Stimulated activated naive CD8-positive, alpha-beta T cell treated with anti-CD3 and anti-CD28 coated beads, Interleukin-15, amount 100 ng/mL, for 72 hours (primary cell): ENCODE results near the gene RUBCN.
A peak's percentile ranks its signal among the peaks of the same experiment; 100 is the strongest.

Source experiments
- ATAC-seq: fragments of 150-1000 bp; cut with Tn5 transposase; 2 replicates; pipeline ENCODE4 v1.10.0; 2021; ENCODE audit warnings: mild to moderate bottlenecking, moderate library complexity
- DNase-seq, 2 donors: peaks; one replicate each; pipeline ENCODE4 v3.0.0; 2021 to 2022
- H3K27ac Mint-ChIP-seq, 2 donors: one replicate each; pipeline ENCODE4 v1.8.0; 2022; ENCODE audit warnings: mild to moderate bottlenecking in 2 of 2, mixed read lengths in 2 of 2, moderate library complexity in 2 of 2
- H3K27me3 Mint-ChIP-seq: one replicate; pipeline ENCODE4 v1.8.0; 2022; ENCODE audit warnings: mixed read lengths
- H3K4me1 Mint-ChIP-seq: one replicate; pipeline ENCODE4 v1.8.0; 2022; ENCODE audit warnings: mild to moderate bottlenecking, mixed read lengths
- H3K4me3 Mint-ChIP-seq, 2 donors: one replicate each; pipeline ENCODE4 v1.8.0; 2022; ENCODE audit warnings: mild to moderate bottlenecking in 2 of 2, mixed read lengths in 2 of 2, moderate library complexity in 1 of 2
- H3K9me3 Mint-ChIP-seq, 2 donors: one replicate each; pipeline ENCODE4 v1.8.0; 2022; ENCODE audit warnings: mixed read lengths in 2 of 2

RUBCN gene

GRCh38 chr3:197736491-197737318, at the start of gene RUBCN:
RUBCN (minus strand) TSS chr3:197736904; CDS start chr3:197736719, 185 bp downstream.
- H3K4me1 Mint-ChIP-seq: peaks cover 48% of the 10 kb centered on the region
- no peaks in the 10 kb centered on the region for H3K27me3 Mint-ChIP-seq
- peak within 1 kb of the TSS; percentile 87 to 90 for H3K4me3 Mint-ChIP-seq
- H3K9me3 Mint-ChIP-seq: no peaks in the 10 kb centered on the region
- DNase-seq (peak; percentile 94 to 96), ATAC-seq (peak; percentile 97)
- peak within 1 kb of the TSS; percentile 95 for H3K27ac Mint-ChIP-seq

GRCh38 chr3:197784019-197784585, 47.4 kb upstream of the RUBCN start:
- H3K27me3 Mint-ChIP-seq: no peaks in the 10 kb centered on the region
- DNase-seq: no peak
- H3K9me3 Mint-ChIP-seq: no peaks in the 10 kb centered on the region
- H3K27ac Mint-ChIP-seq: no peak overlapping the region
- H3K4me3 Mint-ChIP-seq: no peak overlapping the region
- no peak for ATAC-seq
- H3K4me1 Mint-ChIP-seq: peaks cover 10% of the 10 kb centered on the region

GRCh38 chr3:197782230-197782629, 45.5 kb upstream of the RUBCN start:
- H3K27me3 Mint-ChIP-seq: no peaks in the 10 kb centered on the region
- no peak overlapping the region for H3K4me3 Mint-ChIP-seq
- H3K27ac Mint-ChIP-seq: peak overlapping the region in 1 of 2 donors; percentile 30
- H3K4me1 Mint-ChIP-seq: peaks cover 10% of the 10 kb centered on the region
- DNase-seq: no peak
- ATAC-seq: no peak
- no peaks in the 10 kb centered on the region for H3K9me3 Mint-ChIP-seq

GRCh38 chr3:197775317-197775716, 38.6 kb upstream of the RUBCN start:
- Mint-ChIP-seq H3K4me3 (no peak overlapping the region), H3K27ac (no peak overlapping the region), H3K27me3 (no peaks in the 10 kb centered on the region), H3K4me1 (no peaks in the 10 kb centered on the region), H3K9me3 (no peaks in the 10 kb centered on the region)
- DNase-seq (no peak), ATAC-seq (no peak)

DNA sequence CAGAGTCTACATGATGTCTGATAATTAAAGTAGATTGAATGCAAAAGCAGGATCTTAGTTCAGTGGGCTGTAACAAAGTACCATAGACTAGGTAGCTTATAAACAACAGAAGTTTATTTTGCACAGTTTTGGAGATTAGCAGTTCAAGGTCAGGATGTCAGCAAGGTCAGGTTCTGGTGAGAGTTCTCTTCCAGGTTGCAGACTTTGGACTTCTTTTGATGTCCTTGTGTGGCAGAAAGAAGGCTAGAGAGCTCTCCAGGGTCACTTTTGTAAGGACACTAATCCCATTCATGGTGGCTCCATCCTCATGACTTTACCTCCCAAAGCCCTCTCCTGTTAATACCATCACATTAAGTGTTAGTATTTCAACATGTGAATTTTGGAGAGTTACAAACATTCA, 25.1 kb upstream of the RUBCN start:
- Mint-ChIP-seq H3K27me3 (no peaks in the 10 kb centered on the region), H3K4me1 (no peaks in the 10 kb centered on the region), H3K9me3 (no peaks in the 10 kb centered on the region), H3K27ac (no peak overlapping the region), H3K4me3 (no peak overlapping the region)
- DNase-seq (no peak), ATAC-seq (no peak)

DNA sequence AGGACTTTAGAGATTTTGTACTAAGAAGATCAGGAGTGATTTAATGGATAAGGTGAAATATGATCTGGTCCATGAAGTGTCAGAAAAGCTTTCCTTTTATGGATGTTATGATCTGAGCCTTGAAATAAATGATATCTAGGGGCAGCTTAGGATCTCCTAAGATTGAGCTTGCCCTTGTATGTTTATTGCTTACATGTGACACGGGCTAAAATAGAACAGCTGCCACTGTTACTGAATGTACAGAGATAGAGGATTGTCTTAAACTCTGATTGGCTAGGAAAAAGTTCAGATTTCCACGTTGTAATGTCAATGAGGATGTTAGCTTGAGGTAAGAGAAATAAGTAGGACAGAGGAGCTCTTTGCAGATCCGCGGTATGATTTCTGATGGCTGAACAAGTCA, 21.8 kb upstream of the RUBCN start:
- Mint-ChIP-seq H3K27me3 (no peaks in the 10 kb centered on the region), H3K9me3 (no peaks in the 10 kb centered on the region), H3K4me3 (no peak overlapping the region), H3K27ac (no peak overlapping the region), H3K4me1 (peaks cover 25% of the 10 kb centered on the region)
- DNase-seq: no peak
- ATAC-seq: no peak

GRCh38 chr3:197756704-197757103, 20.0 kb upstream of the RUBCN start:
- H3K9me3 Mint-ChIP-seq: no peaks in the 10 kb centered on the region
- peaks cover 40% of the 10 kb centered on the region for H3K4me1 Mint-ChIP-seq
- ATAC-seq (no peak), DNase-seq (no peak)
- H3K27me3 Mint-ChIP-seq: no peaks in the 10 kb centered on the region
- H3K4me3 Mint-ChIP-seq: no peak overlapping the region
- H3K27ac Mint-ChIP-seq: no peak overlapping the region

- Mint-ChIP-seq H3K27me3 (no peaks in the 10 kb centered on the region), H3K4me1 (peaks cover 58% of the 10 kb centered on the region), H3K27ac (no peak overlapping the region), H3K9me3 (no peaks in the 10 kb centered on the region), H3K4me3 (no peak overlapping the region)
- no peak for ATAC-seq
- no peak for DNase-seq
Observed at GRCh38 chr3:197753263-197753662, 16.6 kb upstream of the RUBCN start.

- no peaks in the 10 kb centered on the region for H3K27me3 Mint-ChIP-seq
- peak overlapping the region; percentile 76 to 95 for H3K27ac Mint-ChIP-seq
- peak overlapping the region; percentile 79 to 82 for H3K4me3 Mint-ChIP-seq
- H3K9me3 Mint-ChIP-seq: no peaks in the 10 kb centered on the region
- DNase-seq: peak; percentile 21 to 34
- ATAC-seq: peak; percentile 33
- H3K4me1 Mint-ChIP-seq: peaks cover 58% of the 10 kb centered on the region
Observed at GRCh38 chr3:197752107-197752506, 15.4 kb upstream of the RUBCN start.

DNA sequence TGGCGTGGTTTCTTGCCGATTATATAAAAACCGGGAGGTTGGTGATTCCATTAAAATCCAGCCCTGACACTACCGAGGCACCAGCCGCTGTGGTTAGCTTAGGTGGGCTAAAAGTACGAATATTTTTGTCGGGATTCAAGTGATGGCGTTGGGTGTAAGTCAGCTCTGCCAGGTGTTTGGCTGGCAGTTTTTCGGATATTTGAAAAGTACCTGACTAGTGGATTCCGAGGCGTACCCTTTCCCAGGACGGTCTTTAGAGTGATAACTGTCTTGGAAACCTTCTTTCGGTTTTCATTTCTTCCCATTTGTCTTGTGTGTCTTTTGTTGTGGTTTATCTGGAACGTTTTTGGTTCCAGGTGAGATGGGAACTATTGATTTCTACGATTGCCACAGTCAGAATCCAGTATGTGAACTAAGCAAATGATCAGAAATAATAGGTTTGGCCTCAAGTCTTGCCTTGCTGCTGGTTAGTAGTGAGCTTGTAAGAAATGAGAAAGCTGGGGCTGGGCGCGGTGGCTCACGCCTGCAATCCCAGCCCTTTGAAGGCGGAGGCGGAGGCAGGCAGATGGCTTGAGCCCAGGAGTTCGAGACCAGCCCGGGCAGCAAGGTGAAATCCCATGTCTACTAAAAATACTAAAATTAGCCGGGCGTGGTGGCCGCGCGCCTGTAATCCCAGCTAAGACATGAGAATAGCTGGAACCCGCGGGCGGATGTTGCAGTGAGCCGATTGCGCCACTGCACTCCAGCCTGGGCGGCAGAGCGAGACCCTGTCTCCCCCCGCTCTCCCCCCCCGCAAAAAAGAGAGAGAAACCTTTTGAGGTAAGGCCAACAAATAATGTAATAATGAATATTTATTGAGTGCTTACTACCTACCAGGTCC, 14.4 kb upstream of the RUBCN start:
- no peaks in the 10 kb centered on the region for H3K9me3 Mint-ChIP-seq
- H3K4me3 Mint-ChIP-seq: peak overlapping the region; percentile 99
- ATAC-seq: no peak
- peak overlapping the region; percentile 67 to 92 for H3K27ac Mint-ChIP-seq
- DNase-seq: peak; percentile 22 to 47
- no peaks in the 10 kb centered on the region for H3K27me3 Mint-ChIP-seq
- H3K4me1 Mint-ChIP-seq: peaks cover 55% of the 10 kb centered on the region

DNA sequence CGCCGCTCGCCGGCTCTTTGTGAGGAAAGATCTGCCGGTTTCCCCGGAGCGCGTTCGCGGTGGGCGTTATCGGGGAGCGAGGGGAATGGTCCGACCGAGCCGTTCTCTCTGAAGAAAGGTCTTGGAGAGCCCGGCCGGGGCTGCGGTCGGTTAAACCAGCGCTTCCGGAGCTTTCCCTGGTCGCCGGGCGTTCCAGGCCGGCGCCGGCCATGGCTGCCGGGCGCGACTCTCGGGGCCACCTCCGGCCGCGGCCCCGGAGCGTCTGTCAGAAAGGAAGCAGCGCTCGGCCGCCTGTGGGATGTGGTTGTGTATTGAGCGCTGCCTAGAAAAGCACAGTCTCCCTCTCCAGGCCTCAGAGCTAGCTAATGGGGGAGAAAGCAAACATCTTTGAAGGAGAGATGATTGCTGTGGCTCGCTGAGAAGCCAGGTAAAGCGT, 13.7 kb upstream of the RUBCN start:
- H3K27me3 Mint-ChIP-seq: no peaks in the 10 kb centered on the region
- ATAC-seq: peak; percentile 65
- peak overlapping the region; percentile 99 for H3K4me3 Mint-ChIP-seq
- H3K27ac Mint-ChIP-seq: peak overlapping the region; percentile 92 to 98
- H3K9me3 Mint-ChIP-seq: no peaks in the 10 kb centered on the region
- DNase-seq: peak; percentile 62
- H3K4me1 Mint-ChIP-seq: peaks cover 48% of the 10 kb centered on the region

DNA sequence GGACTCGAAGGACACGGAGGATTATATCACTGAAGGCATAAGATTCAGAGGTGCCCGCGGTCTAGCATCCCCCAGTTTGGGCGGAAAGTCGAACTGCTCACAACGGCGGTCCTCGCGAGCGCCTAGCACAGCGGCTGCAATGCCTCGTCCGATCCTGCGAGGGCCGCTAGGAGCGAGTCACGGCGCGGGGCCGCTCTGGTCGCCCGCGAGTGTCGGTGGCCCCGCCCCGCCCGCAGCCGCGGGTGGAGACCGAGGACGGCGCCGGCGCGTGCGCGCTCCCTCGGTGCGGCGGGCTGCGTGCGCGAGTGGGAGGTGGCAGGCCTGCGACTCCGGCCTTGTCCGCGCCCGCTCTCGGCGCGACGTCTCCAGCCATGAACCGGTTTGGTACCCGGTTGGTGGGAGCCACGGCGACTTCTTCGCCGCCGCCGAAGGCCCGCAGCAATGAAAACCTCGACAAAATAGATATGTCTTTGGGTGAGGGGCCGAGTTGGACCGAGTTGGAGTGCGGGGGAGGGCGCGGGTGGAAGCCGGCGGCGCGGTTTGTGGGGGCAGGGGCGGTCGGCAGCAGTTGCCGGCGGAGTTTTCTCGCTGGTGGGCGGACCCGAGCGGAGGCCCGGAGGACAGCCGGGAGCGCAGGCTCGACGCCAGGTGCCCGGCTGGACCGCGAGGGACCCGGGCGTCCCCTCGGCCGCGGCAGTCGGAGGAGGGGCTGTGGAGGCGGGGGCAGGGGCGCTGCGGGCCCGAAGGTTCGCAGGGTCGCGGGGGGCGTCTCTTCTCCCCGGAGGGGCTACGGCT, 13.1 kb upstream of the RUBCN start, which contains the start of gene FYTTD1:
FYTTD1 (plus strand) TSS at position 283 of the 795 bp plus-strand sequence; CDS start at position 372, 89 bp downstream.
- peak; percentile 86 to 88 for DNase-seq
- H3K4me3 Mint-ChIP-seq: peak within 1 kb of the TSS; percentile 99
- no peaks in the 10 kb centered on the region for H3K27me3 Mint-ChIP-seq
- H3K9me3 Mint-ChIP-seq: no peaks in the 10 kb centered on the region
- peaks cover 44% of the 10 kb centered on the region for H3K4me1 Mint-ChIP-seq
- peak within 1 kb of the TSS; percentile 92 to 98 for H3K27ac Mint-ChIP-seq
- ATAC-seq: peak; percentile 91

GRCh38 chr3:197749315-197749600, 12.6 kb upstream of the RUBCN start:
- peak overlapping the region; percentile 16 to 90 for H3K27ac Mint-ChIP-seq
- H3K27me3 Mint-ChIP-seq: no peaks in the 10 kb centered on the region
- H3K4me1 Mint-ChIP-seq: peaks cover 38% of the 10 kb centered on the region
- H3K4me3 Mint-ChIP-seq: peak overlapping the region; percentile 83 to 99
- no peaks in the 10 kb centered on the region for H3K9me3 Mint-ChIP-seq
- peak; percentile 73 for ATAC-seq
- DNase-seq: no peak

DNA sequence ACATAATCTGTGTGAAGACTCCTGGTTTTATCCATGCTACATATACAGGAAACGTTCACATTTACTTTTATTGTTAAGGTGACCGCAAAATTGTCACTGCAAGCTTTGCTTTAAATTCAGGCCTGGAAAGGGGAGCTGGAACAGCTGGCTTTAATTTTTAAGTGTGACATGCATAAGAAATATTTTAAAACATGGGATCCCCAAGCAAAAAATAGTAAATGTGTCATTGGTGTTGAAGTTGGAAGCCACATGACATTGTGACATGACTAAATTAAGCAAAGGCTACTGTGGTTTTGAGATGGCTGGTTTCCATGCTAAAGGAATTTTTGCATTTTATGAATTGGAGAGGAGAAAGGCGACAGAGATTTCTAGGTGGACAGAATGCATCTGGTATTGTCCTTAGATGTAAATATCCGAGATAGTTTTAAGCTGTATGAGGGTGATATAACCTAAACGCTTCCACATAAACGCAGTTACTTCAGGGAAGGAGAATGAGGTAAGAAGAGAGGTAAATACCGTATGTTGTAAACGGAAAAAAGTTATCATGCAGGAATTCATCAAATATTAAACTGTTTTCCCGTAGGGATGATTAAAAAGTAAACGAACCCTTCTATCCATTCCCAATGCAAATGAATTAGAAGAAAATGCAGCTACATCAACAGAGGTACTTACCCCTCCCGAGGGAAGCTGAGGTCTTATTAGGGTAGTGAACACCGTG, 12.1 kb upstream of the RUBCN start:
- no peak for ATAC-seq
- no peaks in the 10 kb centered on the region for H3K9me3 Mint-ChIP-seq
- no peak overlapping the region for H3K27ac Mint-ChIP-seq
- no peaks in the 10 kb centered on the region for H3K27me3 Mint-ChIP-seq
- DNase-seq: no peak
- H3K4me1 Mint-ChIP-seq: peaks cover 33% of the 10 kb centered on the region
- H3K4me3 Mint-ChIP-seq: peak overlapping the region; percentile 83 to 99
